ENCODE measurements around the gene GABARAP.

- TF ChIP-seq EZH2 (IDR thresholded peaks at IDR 0.05; ENCODE audit: insufficient read depth, poor library complexity, severe bottlenecking) (no peak), EZH2phosphoT487 (IDR thresholded peaks at IDR 0.05; ENCODE audit: insufficient read depth, low read depth) (no peak)
Measured at GRCh38 chr17:7211491-7212273, 30.6 kb downstream of the GABARAP start.
